AG04450 (cell line): ENCODE data around the gene KIN. TPM values are rescaled to one million over a fixed set of nuclear protein-coding genes. Genes with fewer than 3 reads are reported as not detected.
A peak's percentile ranks its signal among the peaks of the same experiment; 100 is the strongest.
"Not testable (repeated sequence)": the region's sequence is repeated elsewhere in the genome, so short reads cannot be mapped to it uniquely, and the experiment has no call there.

Experiments
- CTCF ChIA-PET: fragments of 300-600, 350-600 bp; formaldehyde crosslinking; extraction: SDS; loops from one replicate; lab custom pipeline; 2022; ENCODE audit warnings: antibody characterized with exemption, inconsistent platforms; lab: Charles Lee
- POLR2A ChIA-PET: fragments of 350-600 bp; formaldehyde crosslinking; extraction: SDS; loops from one replicate; lab custom pipeline; 2021; ENCODE audit warnings: antibody characterized with exemption, inconsistent platforms; lab: Yijun Ruan, JAX
- DNase-seq: peaks from one replicate; pipeline ENCODE4 v3.0.0-alpha.2; 2011; ENCODE audit warnings: low read depth, low spot score
- H3K27ac ChIP-seq: one replicate; pipeline ENCODE4 v1.5.1; 2012; ENCODE audit warnings: low read depth, low read length, control low read depth
- H3K27me3 ChIP-seq: one replicate; pipeline ENCODE4 v1.6.0; 2012; ENCODE audit warnings: low read length; ENCODE audit not compliant: control insufficient read depth, insufficient read depth
- H3K4me3 ChIP-seq: 2 replicates; pipeline ENCODE4 v1.5.1; 2011; ENCODE audit warnings: mild to moderate bottlenecking, low read depth, low read length, control low read depth
- H3K9me3 ChIP-seq: 2 replicates; pipeline ENCODE4 v1.5.1; 2012; ENCODE audit warnings: low read length; ENCODE audit not compliant: control insufficient read depth, insufficient read depth
- CTCF ChIP-seq: IDR thresholded peaks from 2 replicates; pipeline ENCODE4 v1.5.1; 2011; ENCODE audit warnings: low read depth, low read length, control low read depth, inconsistent platforms
- polyA plus RNA-seq: library from polyadenylated mRNA; depleted of rRNA; stranded (reverse); fragments of >200 nt; gene quantifications from 2 replicates; pipeline ENCODE4 v1.2.3, GENCODE V29; 2011

KIN gene
- polyA plus RNA-seq, 1 experiment = 16.0 TPM

- Histone ChIP-seq H3K27ac (no peak within 1 kb of the TSS), H3K4me3 (peak within 1 kb of the TSS; percentile 99), H3K9me3 (no peaks in the 10 kb centered on the region; the same call in 1 of the 2 replicates), H3K27me3 (peaks cover 11% of the 10 kb centered on the region)
- no peak for TF ChIP-seq CTCF
- DNase-seq = peak; percentile 44
- POLR2A ChIA-PET = interaction anchor here (0.9 to 1.9 kb wide), 4 partner anchors 9 to 267 kb away, joined by 3 to 13 read pairs (median 5); partner anchors contain the start of genes ATP5F1C and KIN
- CTCF ChIA-PET = interaction anchor here (0.6 to 2.7 kb wide), 5 partner anchors 10 to 1493 kb away, joined by 3 to 11 read pairs (median 5); no protein-coding TSS in a partner anchor
These were observed 30.7 kb upstream of the KIN start, which contains the start of gene TAF3 for GRCh38 chr10:7818295-7819120. Gene TAF3 (plus strand): TSS chr10:7818505. CDS start chr10:7818710, 205 bp downstream.

GRCh38 chr10:7817984-7818294 is 30.1 kb upstream of the KIN start:
- H3K4me3 ChIP-seq = peak overlapping the region; percentile 99
- CTCF ChIA-PET = interaction anchor here (0.6 to 2.7 kb wide), 5 partner anchors 10 to 1494 kb away, joined by 3 to 11 read pairs (median 5); no protein-coding TSS in a partner anchor
- no peak for DNase-seq
- H3K27ac ChIP-seq = no peak overlapping the region
- H3K27me3 ChIP-seq = peaks cover 13% of the 10 kb centered on the region
- no peak for TF ChIP-seq CTCF
- POLR2A ChIA-PET = interaction anchor here (0.9 to 1.9 kb wide), 4 partner anchors 8 to 266 kb away, joined by 3 to 13 read pairs (median 5); partner anchors contain the start of genes ATP5F1C and KIN
- H3K9me3 ChIP-seq = no peaks in the 10 kb centered on the region; the same call in 1 of the 2 replicates

GRCh38 chr10:7817576-7817975 is 29.8 kb upstream of the KIN start:
- Histone ChIP-seq H3K27me3 (peaks cover 13% of the 10 kb centered on the region), H3K4me3 (peak overlapping the region; percentile 99), H3K9me3 (no peaks in the 10 kb centered on the region; the same call in 1 of the 2 replicates), H3K27ac (no peak overlapping the region)
- no peak for DNase-seq
- ChIA-PET POLR2A (interaction anchor here (1.0 to 1.9 kb wide), 3 partner anchors 8 to 29 kb away, joined by 3 to 13 read pairs (median 7); partner anchors contain the start of genes ATP5F1C and KIN), CTCF (interaction anchor here (0.6 to 1.3 kb wide), 3 partner anchors 292 to 1494 kb away, joined by 3 to 5 read pairs (median 3); no protein-coding TSS in a partner anchor)
- no peak for TF ChIP-seq CTCF

GRCh38 chr10:7813481-7813880 is 25.7 kb upstream of the KIN start:
- TF ChIP-seq CTCF = no peak
- H3K27me3 ChIP-seq = peaks cover 13% of the 10 kb centered on the region
- ChIA-PET CTCF (no interaction called here), POLR2A (no interaction called here)
- H3K27ac ChIP-seq = no peak overlapping the region
- no peak for DNase-seq
- no peaks in the 10 kb centered on the region; the same call in 1 of the 2 replicates for H3K9me3 ChIP-seq
- no peak overlapping the region for H3K4me3 ChIP-seq

GRCh38 chr10:7811743-7812142 is 23.9 kb upstream of the KIN start:
- H3K27ac ChIP-seq, H3K9me3 ChIP-seq, POLR2A ChIA-PET, H3K4me3 ChIP-seq, DNase-seq, CTCF ChIA-PET: not testable (repeated sequence)
- peaks cover 13% of the 10 kb centered on the region for H3K27me3 ChIP-seq
